Activated CD8-positive, alpha-beta memory T cell treated with anti-CD3 and anti-CD28 coated beads, Interleukin-2, amount 10 ng/mL, durations not matched to agents 7 days and 5 days (primary cell): ENCODE results near the gene RAB5B. TPM values are rescaled to one million over a fixed set of nuclear protein-coding genes. Genes with fewer than 3 reads are reported as not detected.
A peak's percentile ranks its signal among the peaks of the same experiment; 100 is the strongest.

ENCODE experiments used
- ATAC-seq: fragments of 150-1000 bp; cut with Tn5 transposase; one replicate; pipeline ENCODE4 v1.10.0; 2021; ENCODE audit warnings: moderate library complexity
- CTCF ChIA-PET: fragments of 350-600 bp; sonication (Branson Sonifier 250); formaldehyde crosslinking; loops from one replicate; lab custom pipeline; 2021; ENCODE audit warnings: antibody characterized with exemption; lab: Charles Lee
- DNase-seq: peaks from one replicate; pipeline ENCODE4 v3.0.0-alpha.2; 2020
- H3K27ac Mint-ChIP-seq: one replicate; pipeline ENCODE4 v1.8.0; 2021; ENCODE audit warnings: mild to moderate bottlenecking, mixed read lengths
- H3K27me3 Mint-ChIP-seq: one replicate; pipeline ENCODE4 v1.8.0; 2021; ENCODE audit warnings: mixed read lengths
- H3K36me3 Mint-ChIP-seq: one replicate; pipeline ENCODE4 v1.8.0; 2021; ENCODE audit warnings: mild to moderate bottlenecking, mixed read lengths
- H3K4me1 Mint-ChIP-seq: one replicate; pipeline ENCODE4 v1.8.0; 2021; ENCODE audit warnings: mixed read lengths
- H3K4me3 Mint-ChIP-seq: one replicate; pipeline ENCODE4 v1.8.0; 2021; ENCODE audit warnings: mild to moderate bottlenecking, moderate library complexity, mixed read lengths
- H3K9me3 Mint-ChIP-seq: one replicate; pipeline ENCODE4 v1.8.0; 2022; ENCODE audit warnings: low read depth, mixed read lengths
- total RNA-seq, 2 experiments: library from RNA; stranded (reverse); gene quantifications; one replicate each; pipeline ENCODE4 v1.2.3, GENCODE V29; 2021

The RAB5B gene, protein sequence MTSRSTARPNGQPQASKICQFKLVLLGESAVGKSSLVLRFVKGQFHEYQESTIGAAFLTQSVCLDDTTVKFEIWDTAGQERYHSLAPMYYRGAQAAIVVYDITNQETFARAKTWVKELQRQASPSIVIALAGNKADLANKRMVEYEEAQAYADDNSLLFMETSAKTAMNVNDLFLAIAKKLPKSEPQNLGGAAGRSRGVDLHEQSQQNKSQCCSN
- 10 to 100 TPM; 46.4 to 55.6 TPM for total RNA-seq

DNA sequence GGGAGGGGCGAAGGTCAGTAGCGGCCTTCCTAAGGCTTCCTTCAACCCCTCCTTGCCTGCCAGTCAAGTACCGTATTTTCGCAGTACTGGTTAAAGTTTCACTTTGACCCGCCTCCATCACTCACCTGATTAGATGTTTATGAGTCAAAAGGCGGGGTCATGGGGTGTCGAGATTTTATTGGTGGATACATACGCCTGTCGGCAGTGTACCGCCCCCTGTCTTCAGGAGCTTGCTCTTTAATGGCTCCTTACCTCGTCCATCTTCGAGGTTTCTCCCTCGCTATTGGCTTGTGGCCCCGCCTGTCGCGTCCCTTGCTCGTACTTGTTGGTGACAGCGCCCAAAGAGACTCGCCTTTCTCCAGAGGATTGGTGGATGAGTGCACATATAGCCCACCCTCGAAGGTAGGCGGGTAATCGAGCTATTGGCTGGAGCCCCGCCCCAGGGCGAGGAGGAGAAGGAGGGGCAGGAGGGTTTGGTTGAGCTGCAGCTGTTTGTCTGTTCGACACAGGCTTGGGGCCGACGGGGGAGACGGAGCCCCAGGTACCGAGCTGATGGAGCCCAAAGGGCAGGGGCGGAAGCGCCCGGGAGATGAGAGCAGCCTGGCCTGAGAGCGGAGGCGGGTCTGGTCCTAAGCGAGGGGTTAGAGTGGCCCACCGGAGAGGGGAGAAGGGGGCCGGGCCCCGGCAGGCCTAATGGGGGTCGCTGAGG lies at the start of gene RAB5B:
Gene RAB5B, plus strand, starts transcription at position 480 of the 709 bp plus-strand sequence. CDS start 12,883 bp downstream, outside the sequence.
- CTCF ChIA-PET, result interaction anchor here (0.7 to 3.1 kb wide), 23 partner anchors 9 to 235 kb away, joined by 3 to 25 read pairs (median 5); partner anchors contain the start of genes DGKA, ORMDL2, SARNP and SMARCC2
- Mint-ChIP-seq H3K9me3 (no peaks in the 10 kb centered on the region), H3K4me3 (no peak within 1 kb of the TSS), H3K36me3 (peaks cover 25% of the 10 kb centered on the region), H3K4me1 (peaks cover 29% of the 10 kb centered on the region), H3K27ac (no peak within 1 kb of the TSS), H3K27me3 (no peaks in the 10 kb centered on the region)
- ATAC-seq (peak; percentile 93), DNase-seq (peak; percentile 100)

DNA sequence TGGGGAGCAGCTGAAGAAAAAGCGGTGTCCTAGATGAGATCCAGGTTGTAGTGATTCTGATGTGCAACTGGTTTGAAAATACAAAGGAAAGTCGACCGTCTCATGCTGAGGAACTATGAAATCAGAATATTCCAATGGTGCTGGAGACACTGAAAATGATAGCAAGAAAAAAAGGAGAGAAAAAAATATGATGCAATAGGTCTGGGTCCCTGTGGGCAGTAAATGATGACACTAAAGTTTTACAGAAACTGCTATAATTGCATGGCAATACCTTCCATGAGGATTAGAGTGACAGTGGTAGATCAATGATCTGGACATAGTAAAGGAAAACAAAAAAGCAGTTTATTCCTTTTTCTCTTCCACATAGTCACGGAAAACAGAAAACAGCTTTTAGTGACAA lies 48.5 kb upstream of the RAB5B start:
- Mint-ChIP-seq H3K36me3 (peaks cover 34% of the 10 kb centered on the region), H3K9me3 (no peaks in the 10 kb centered on the region), H3K4me3 (peak overlapping the region; percentile 96), H3K27ac (peak overlapping the region; percentile 98), H3K27me3 (no peaks in the 10 kb centered on the region), H3K4me1 (peaks cover 44% of the 10 kb centered on the region)
- ATAC-seq, result no peak
- no peak for DNase-seq
- CTCF ChIA-PET, result interaction anchor here (0.5 to 8.0 kb wide), 14 partner anchors 9 to 224 kb away, joined by 3 to 121 read pairs (median 5); partner anchors contain the start of genes CD63, DNAJC14, ORMDL2 and RAB5B

DNA sequence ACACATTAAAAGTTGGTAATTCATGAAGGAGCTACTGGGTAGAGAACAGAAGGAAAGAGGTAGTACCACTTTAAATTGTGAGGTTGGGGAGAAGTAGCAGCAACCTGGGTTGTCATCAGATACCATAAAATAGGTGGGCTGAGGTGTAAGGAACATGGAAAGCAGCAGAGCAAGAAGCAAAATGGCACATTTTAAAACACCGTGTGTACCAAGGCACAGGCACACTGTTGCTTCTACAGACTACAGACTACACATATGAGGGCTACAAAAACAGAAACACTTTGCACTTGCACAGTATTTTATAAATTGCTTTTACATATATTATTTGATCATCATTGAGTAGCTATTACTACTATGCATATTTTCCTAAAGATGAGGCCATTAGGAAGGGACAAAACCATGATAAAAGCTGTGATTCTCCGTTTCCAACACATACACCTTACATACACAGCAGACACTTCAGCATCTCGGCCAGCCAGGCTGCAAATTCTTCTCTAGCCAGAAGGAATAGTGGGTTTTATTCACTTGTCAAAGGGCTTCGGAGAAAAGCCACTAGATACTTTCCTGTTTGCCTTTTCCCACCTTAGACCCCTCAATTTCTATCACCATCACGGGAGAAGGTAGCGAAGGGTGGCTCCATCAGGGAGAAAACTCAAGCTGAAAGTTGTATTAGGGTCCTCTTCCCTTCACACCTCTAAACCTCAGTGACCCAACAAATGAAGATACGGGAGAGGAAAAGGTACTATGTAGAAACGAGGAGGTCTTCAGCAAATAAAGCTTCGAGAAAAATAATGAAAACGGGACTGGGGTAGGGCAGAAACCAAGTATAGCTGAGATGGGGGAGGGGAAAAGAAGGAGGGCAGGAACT lies 47.8 kb upstream of the RAB5B start:
- DNase-seq (peak; percentile 47), ATAC-seq (no peak)
- Mint-ChIP-seq H3K27me3 (no peaks in the 10 kb centered on the region), H3K4me3 (peak overlapping the region; percentile 96), H3K27ac (peak overlapping the region; percentile 98), H3K36me3 (peaks cover 33% of the 10 kb centered on the region), H3K9me3 (no peaks in the 10 kb centered on the region), H3K4me1 (peaks cover 47% of the 10 kb centered on the region)
- CTCF ChIA-PET, result interaction anchor here (0.6 to 8.0 kb wide), 17 partner anchors 10 to 206 kb away, joined by 3 to 121 read pairs (median 4); partner anchors contain the start of genes CD63, DNAJC14, ERBB3 and RAB5B

DNA sequence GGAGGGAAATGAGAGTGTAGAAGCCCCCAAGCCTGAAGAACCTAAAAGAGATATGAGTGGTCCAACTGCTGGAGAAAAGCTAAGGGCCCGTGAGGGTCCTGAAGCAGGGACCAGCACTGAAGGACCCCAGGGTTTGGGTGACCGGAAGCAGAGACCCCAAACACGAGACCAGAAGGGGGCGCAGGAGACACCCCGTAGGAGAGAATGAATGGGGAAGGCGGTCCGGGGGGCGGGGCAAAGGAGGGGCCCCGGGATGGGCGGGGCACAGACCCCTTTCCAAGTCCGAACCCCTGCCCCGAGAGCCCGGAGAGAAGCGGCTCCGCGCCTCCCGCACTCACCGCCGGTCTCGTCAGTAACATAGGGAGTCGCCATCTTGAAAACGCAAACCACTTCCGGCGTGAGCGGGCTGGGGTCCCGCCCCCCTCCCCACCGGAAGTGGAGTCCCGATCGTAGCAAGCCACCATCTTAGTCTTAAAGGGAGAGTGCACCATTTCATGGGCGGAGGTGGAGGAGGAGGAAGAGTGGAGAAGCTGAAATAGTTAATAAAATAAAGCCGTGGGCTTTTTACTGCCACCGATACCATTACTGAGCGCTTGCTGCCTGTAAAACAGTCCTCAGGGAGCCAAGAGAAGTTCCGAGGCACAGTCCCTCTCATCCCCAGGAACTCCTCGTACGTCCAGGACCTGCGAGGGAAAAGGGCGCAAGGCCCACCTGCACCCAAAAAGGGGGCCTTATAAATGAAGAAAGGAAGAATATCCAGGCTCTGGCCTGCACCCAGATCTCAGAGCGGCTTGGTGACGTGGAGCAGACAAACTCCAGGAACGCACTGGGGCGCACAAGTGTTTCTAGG lies 46.9 kb upstream of the RAB5B start:
- Mint-ChIP-seq H3K36me3 (peaks cover 36% of the 10 kb centered on the region), H3K27ac (peak overlapping the region; percentile 98)

DNA sequence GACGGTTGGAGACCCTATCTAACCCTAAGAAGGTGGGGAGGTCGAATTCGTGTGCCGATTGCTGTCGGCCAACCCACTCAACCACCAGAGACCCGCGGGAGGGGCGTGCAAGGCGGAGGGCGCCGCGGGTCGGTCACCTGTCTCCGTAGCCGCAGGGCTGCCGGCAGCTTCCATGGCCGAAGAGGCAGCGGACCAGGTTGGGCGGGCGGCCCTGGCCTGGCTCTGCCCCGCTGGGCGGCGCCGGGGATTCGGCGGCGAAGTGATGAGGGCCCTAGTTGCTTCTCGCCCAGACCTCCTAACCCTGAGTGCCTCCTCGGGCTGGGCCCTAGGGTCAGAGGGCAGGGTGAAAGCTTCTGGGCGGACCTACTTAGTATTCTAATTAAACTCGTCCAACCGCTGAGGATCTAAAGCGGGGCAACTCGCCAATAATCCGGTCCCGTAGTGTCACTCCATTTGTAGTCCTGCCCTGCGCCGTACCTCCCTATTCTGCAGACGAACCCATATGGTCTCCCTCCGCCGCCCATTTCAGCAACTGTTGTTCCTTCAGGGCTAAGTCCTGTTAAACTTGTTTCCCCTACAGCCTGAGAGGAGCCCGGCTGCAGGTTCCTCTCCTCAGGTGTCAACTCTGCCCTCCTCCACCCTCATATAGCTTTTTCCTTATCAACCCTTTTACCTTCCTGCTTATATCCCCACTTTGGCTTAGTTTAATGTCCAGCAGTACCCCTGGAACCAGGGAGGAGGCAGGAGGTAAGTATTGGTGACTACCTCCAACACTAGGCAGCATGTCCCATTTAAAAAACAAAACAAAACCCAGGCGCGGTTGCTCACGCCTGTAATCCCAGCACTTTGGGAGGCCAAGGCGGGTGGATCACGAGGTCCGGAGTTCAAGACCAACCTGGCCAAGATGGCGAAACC lies 46.0 kb upstream of the RAB5B start, which contains the start of gene PYM1:
Gene PYM1, minus strand, starts transcription at position 307 of the 915 bp plus-strand sequence. Its CDS starts 133 bp downstream, at position 174.
- H3K4me3 Mint-ChIP-seq, result peak within 1 kb of the TSS; percentile 96
- ATAC-seq (peak; percentile 52), DNase-seq (peak; percentile 93)
- peaks cover 44% of the 10 kb centered on the region for H3K4me1 Mint-ChIP-seq
- peak within 1 kb of the TSS; percentile 98 for H3K27ac Mint-ChIP-seq
- H3K27me3 Mint-ChIP-seq, result no peaks in the 10 kb centered on the region
- CTCF ChIA-PET, result interaction anchor here (0.5 to 8.0 kb wide), 11 partner anchors 12 to 198 kb away, joined by 3 to 121 read pairs (median 5); partner anchors contain the start of genes CD63, DNAJC14, ORMDL2 and SARNP
- peaks cover 36% of the 10 kb centered on the region for H3K36me3 Mint-ChIP-seq
- no peaks in the 10 kb centered on the region for H3K9me3 Mint-ChIP-seq

More for the DNA sequence above, 46.9 kb upstream of the RAB5B start:
- CTCF ChIA-PET, result interaction anchor here (0.6 to 8.0 kb wide), 20 partner anchors 10 to 207 kb away, joined by 3 to 121 read pairs (median 4); partner anchors contain the start of genes CD63, DNAJC14, ERBB3 and ORMDL2
- Mint-ChIP-seq H3K4me3 (peak overlapping the region; percentile 96), H3K27me3 (no peaks in the 10 kb centered on the region), H3K9me3 (no peaks in the 10 kb centered on the region), H3K4me1 (peaks cover 44% of the 10 kb centered on the region)
- ATAC-seq (peak; percentile 48), DNase-seq (peak; percentile 97)

DNA sequence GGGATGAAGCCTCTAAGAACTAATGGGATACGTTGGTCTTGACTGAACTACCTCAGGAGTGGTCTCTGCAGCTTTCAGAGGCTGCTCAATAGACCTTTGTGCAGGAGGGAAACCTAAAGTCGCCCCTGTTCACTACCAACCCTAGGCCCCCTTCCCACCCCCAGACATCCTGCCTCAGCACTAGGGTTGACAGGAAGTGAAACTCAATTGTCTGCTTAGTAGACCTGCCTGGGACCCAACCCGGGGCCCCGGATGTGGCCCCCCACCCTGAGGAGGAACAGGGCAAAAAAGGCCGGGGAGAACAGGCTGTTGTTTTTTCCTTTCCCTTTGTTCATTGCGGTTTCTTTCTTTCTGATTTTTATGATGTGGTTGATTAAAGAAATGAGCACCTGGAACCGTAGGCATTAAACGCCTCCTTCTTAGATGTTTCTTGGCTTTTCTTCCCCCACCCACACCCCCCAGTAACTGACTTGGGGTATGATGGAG lies 44.5 kb upstream of the RAB5B start:
- Mint-ChIP-seq H3K9me3 (no peaks in the 10 kb centered on the region), H3K4me3 (peak overlapping the region; percentile 96), H3K36me3 (peaks cover 37% of the 10 kb centered on the region), H3K27ac (peak overlapping the region; percentile 98), H3K4me1 (peaks cover 54% of the 10 kb centered on the region), H3K27me3 (no peaks in the 10 kb centered on the region)
- ATAC-seq, result peak; percentile 42
- peak; percentile 93 for DNase-seq
- CTCF ChIA-PET, result interaction anchor here (0.6 to 8.0 kb wide), 9 partner anchors 10 to 190 kb away, joined by 3 to 121 read pairs (median 17); partner anchors contain the start of genes DNAJC14, ORMDL2 and SARNP

DNA sequence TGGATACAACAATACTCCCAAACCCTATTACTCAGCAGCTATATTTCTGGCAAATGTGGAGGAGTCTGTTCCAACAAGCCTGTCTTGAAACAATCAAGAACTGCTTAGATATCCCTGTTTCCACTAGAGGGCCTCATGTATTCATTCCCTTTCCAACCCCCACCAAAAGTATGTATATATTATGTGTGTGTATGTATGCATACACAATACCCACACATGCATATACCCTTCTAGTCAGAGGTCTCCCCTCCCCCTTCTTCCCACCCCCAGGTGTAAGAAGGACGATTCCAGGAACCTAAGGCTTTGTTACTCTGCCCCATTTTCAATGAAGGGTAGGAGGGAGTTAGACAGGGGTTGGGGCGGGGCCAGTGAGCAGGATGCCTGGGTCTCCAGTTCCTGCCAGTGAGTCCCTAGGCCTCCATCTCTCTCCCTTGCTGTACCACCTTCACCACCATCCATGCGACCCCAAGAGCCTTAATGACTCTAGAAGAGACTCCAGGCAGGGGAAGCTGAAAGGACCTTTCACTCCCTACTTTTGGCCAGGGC lies 43.0 kb upstream of the RAB5B start, which contains the start of gene DGKA:
Gene DGKA, plus strand, starts transcription at position 392 of the 546 bp plus-strand sequence. CDS start 5,342 bp downstream, outside the sequence.
- Mint-ChIP-seq H3K4me1 (peaks cover 58% of the 10 kb centered on the region), H3K27ac (peak within 1 kb of the TSS; percentile 98), H3K36me3 (peaks cover 35% of the 10 kb centered on the region), H3K9me3 (no peaks in the 10 kb centered on the region), H3K27me3 (no peaks in the 10 kb centered on the region), H3K4me3 (peak within 1 kb of the TSS; percentile 96)
- CTCF ChIA-PET, result interaction anchor here (1.1 to 8.0 kb wide), 9 partner anchors 9 to 201 kb away, joined by 3 to 121 read pairs (median 8); partner anchors contain the start of genes DNAJC14, ORMDL2, RAB5B and SARNP
- peak; percentile 28 for ATAC-seq
- DNase-seq, result peak; percentile 90

DNA sequence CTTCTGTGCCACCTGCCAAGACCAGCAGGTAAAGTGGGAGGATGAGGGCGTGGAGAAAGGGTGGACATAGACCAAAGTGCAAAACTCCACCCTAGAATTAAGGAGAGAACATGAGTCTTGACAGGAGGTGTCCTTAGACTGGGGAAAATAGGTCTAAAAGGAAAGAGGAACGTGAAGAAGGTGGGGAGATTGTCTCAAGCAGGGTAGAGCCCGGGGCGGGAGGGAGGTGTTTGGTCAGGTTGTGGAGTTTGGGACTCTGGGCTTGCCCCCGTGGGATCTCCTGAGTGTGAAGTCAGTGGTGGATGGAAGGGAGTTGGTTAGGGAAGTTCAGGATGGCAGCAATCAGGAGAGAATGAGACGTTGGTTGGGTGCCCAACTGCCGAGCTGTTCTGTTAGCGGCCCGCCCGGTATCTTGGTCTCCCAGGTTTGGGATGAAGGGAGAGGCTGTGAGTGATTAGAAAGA lies 42.5 kb upstream of the RAB5B start:
- Mint-ChIP-seq H3K4me3 (peak overlapping the region; percentile 96), H3K9me3 (no peaks in the 10 kb centered on the region), H3K36me3 (peaks cover 38% of the 10 kb centered on the region), H3K27me3 (no peaks in the 10 kb centered on the region), H3K4me1 (peaks cover 62% of the 10 kb centered on the region), H3K27ac (peak overlapping the region; percentile 98)
- ATAC-seq (no peak), DNase-seq (no peak)
- CTCF ChIA-PET, result interaction anchor here (1.1 to 8.0 kb wide), 6 partner anchors 8 to 192 kb away, joined by 3 to 121 read pairs (median 13); partner anchors contain the start of genes DNAJC14, ORMDL2 and SARNP

DNA sequence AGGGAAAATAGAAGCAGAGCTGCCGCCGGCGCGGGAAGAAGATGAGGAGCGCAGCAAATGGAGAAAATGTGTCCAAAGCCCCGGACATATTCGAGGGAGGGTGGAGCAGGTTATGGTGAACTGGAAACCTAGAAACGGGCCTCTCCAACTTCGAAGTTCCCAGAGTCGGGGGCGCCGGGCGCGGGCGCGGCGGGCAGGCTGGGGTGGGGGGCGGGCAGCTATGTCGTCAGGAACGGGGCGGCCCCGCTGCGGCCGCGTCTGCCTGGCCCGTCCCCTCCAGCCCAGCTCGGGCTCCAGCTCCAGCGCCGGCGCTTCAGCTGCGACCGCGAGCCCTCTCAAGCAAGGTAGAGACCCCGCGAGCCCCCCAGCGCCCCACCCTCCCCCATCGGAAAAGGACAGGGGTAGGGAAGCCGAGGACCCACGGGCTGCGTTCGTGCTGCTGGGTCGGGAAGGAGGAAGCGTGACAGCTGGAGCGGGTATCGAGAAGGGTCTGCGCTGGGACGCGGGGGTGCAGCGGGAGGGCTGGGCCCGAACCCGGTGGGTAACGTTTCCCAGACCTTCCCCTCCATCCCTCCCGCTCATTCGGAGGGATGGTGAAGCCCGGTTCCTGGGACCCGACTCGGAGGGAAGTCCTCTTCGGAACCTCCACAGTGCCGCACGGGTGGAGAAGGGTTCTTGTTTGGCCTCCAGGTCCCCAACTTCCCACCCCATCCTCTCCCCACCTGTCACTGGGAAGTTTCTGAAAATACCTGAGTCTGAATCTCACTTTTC lies 41.9 kb upstream of the RAB5B start:
- Mint-ChIP-seq H3K36me3 (peaks cover 40% of the 10 kb centered on the region), H3K4me1 (peaks cover 68% of the 10 kb centered on the region), H3K27me3 (no peaks in the 10 kb centered on the region), H3K9me3 (no peaks in the 10 kb centered on the region), H3K27ac (peak overlapping the region; percentile 98), H3K4me3 (peak overlapping the region; percentile 96)
- DNase-seq (peak; percentile 62), ATAC-seq (no peak)
- CTCF ChIA-PET, result interaction anchor here (1.1 to 8.0 kb wide), 6 partner anchors 8 to 193 kb away, joined by 5 to 121 read pairs (median 13); partner anchors contain the start of genes DNAJC14, ORMDL2, RAB5B and SARNP

DNA sequence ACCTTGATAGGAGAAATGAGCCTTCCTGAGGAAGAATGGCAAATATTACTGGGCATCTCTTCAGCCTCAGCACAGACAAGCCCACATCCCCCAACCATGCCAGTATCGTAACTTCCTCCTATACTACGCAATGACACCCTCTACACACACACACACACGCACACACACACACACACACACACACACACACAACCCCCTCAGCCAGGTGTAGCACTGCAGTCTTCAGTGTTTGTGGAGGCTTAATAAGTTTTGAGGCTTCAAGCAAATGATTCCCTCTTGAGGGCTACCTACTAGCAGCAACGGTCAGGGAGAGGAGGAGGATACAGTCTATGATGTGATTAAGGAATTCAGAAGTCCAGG lies 41.3 kb upstream of the RAB5B start:
- ATAC-seq (no peak), DNase-seq (peak; percentile 71)
- no peaks in the 10 kb centered on the region for H3K9me3 Mint-ChIP-seq
- CTCF ChIA-PET, result interaction anchor here (0.6 to 7.8 kb wide), 9 partner anchors 10 to 257 kb away, joined by 3 to 66 read pairs (median 4); partner anchors contain the start of genes DNAJC14, RAB5B and SMARCC2
- peak overlapping the region; percentile 96 for H3K4me3 Mint-ChIP-seq
- H3K27me3 Mint-ChIP-seq, result no peaks in the 10 kb centered on the region
- H3K36me3 Mint-ChIP-seq, result peaks cover 42% of the 10 kb centered on the region
- peak overlapping the region; percentile 98 for H3K27ac Mint-ChIP-seq
- H3K4me1 Mint-ChIP-seq, result peaks cover 74% of the 10 kb centered on the region
